ENCODE measurements around the gene HMG20B.

HMG20B gene

GRCh38 chr19:3590991-3591659 lies 18.4 kb downstream of the HMG20B start:
- Mint-ChIP-seq H3K27me3 (peaks cover 69% of the 10 kb centered on the region), H3K36me3 (ENCODE audit: low read depth) (no peaks in the 10 kb centered on the region), H3K9me3 (no peaks in the 10 kb centered on the region), H3K27ac (no peak overlapping the region), H3K4me3 (no peak overlapping the region), H3K4me1 (ENCODE audit: low read depth) (no peaks in the 10 kb centered on the region)
- intact Hi-C loops (cut with micrococcal nuclease) = no loop called here

- H3K27me3 Mint-ChIP-seq = peaks cover 60% of the 10 kb centered on the region
- H3K9me3 Mint-ChIP-seq = no peaks in the 10 kb centered on the region
- intact Hi-C loops (cut with micrococcal nuclease) = no loop called here
- H3K4me3 Mint-ChIP-seq = no peak overlapping the region
- H3K36me3 Mint-ChIP-seq (ENCODE audit: low read depth) = no peaks in the 10 kb centered on the region
- no peaks in the 10 kb centered on the region for H3K4me1 Mint-ChIP-seq (ENCODE audit: low read depth)
- H3K27ac Mint-ChIP-seq = no peak overlapping the region
These were observed 19.3 kb downstream of the HMG20B start for GRCh38 chr19:3591876-3592613.

- Mint-ChIP-seq H3K36me3 (ENCODE audit: low read depth) (no peaks in the 10 kb centered on the region), H3K27me3 (peaks cover 55% of the 10 kb centered on the region), H3K4me3 (no peak overlapping the region), H3K9me3 (no peaks in the 10 kb centered on the region), H3K4me1 (ENCODE audit: low read depth) (no peaks in the 10 kb centered on the region), H3K27ac (no peak overlapping the region)
- intact Hi-C loops (cut with micrococcal nuclease) = no loop called here
These were observed 20.4 kb downstream of the HMG20B start for GRCh38 chr19:3593156-3593555.

GRCh38 chr19:3595521-3596061 lies 22.8 kb downstream of the HMG20B start:
- H3K36me3 Mint-ChIP-seq (ENCODE audit: low read depth) = no peaks in the 10 kb centered on the region
- intact Hi-C loops (cut with micrococcal nuclease) = no loop called here
- H3K27me3 Mint-ChIP-seq = peaks cover 45% of the 10 kb centered on the region
- H3K4me3 Mint-ChIP-seq = no peak overlapping the region
- H3K9me3 Mint-ChIP-seq = no peaks in the 10 kb centered on the region
- H3K27ac Mint-ChIP-seq = no peak overlapping the region
- no peaks in the 10 kb centered on the region for H3K4me1 Mint-ChIP-seq (ENCODE audit: low read depth)

- H3K27me3 Mint-ChIP-seq = peaks cover 9% of the 10 kb centered on the region
- intact Hi-C loops (cut with micrococcal nuclease) = no loop called here
- H3K9me3 Mint-ChIP-seq = no peaks in the 10 kb centered on the region
- no peak overlapping the region for H3K4me3 Mint-ChIP-seq
- no peaks in the 10 kb centered on the region for H3K4me1 Mint-ChIP-seq (ENCODE audit: low read depth)
- no peaks in the 10 kb centered on the region for H3K36me3 Mint-ChIP-seq (ENCODE audit: low read depth)
- no peak overlapping the region for H3K27ac Mint-ChIP-seq
These were observed 27.0 kb downstream of the HMG20B start for GRCh38 chr19:3599776-3600187.

GRCh38 chr19:3601021-3601420 lies 28.3 kb downstream of the HMG20B start:
- Mint-ChIP-seq H3K27me3 (peaks cover 3% of the 10 kb centered on the region), H3K36me3 (ENCODE audit: low read depth) (no peaks in the 10 kb centered on the region), H3K4me3 (no peak overlapping the region), H3K27ac (no peak overlapping the region), H3K9me3 (no peaks in the 10 kb centered on the region), H3K4me1 (ENCODE audit: low read depth) (no peaks in the 10 kb centered on the region)
- intact Hi-C loops (cut with micrococcal nuclease) = no loop called here

GRCh38 chr19:3603121-3603811 lies 30.5 kb downstream of the HMG20B start:
- H3K27me3 Mint-ChIP-seq = peaks cover 12% of the 10 kb centered on the region
- H3K4me3 Mint-ChIP-seq = no peak overlapping the region
- peaks cover 14% of the 10 kb centered on the region for H3K4me1 Mint-ChIP-seq (ENCODE audit: low read depth)
- H3K36me3 Mint-ChIP-seq (ENCODE audit: low read depth) = no peaks in the 10 kb centered on the region
- no peak overlapping the region for H3K27ac Mint-ChIP-seq
- peaks cover 5% of the 10 kb centered on the region for H3K9me3 Mint-ChIP-seq
- intact Hi-C loops (cut with micrococcal nuclease) = no loop called here

GRCh38 chr19:3604227-3604986 lies 31.7 kb downstream of the HMG20B start:
- peaks cover 7% of the 10 kb centered on the region for H3K9me3 Mint-ChIP-seq
- intact Hi-C loops (cut with micrococcal nuclease) = no loop called here
- H3K4me1 Mint-ChIP-seq (ENCODE audit: low read depth) = peaks cover 23% of the 10 kb centered on the region
- no peak overlapping the region for H3K27ac Mint-ChIP-seq
- H3K4me3 Mint-ChIP-seq = no peak overlapping the region
- H3K27me3 Mint-ChIP-seq = peaks cover 16% of the 10 kb centered on the region
- no peaks in the 10 kb centered on the region for H3K36me3 Mint-ChIP-seq (ENCODE audit: low read depth)

- H3K27me3 Mint-ChIP-seq = peaks cover 16% of the 10 kb centered on the region
- no peak overlapping the region for H3K4me3 Mint-ChIP-seq
- intact Hi-C loops (cut with micrococcal nuclease) = no loop called here
- H3K9me3 Mint-ChIP-seq = peaks cover 7% of the 10 kb centered on the region
- H3K36me3 Mint-ChIP-seq (ENCODE audit: low read depth) = peaks cover 4% of the 10 kb centered on the region
- H3K27ac Mint-ChIP-seq = no peak overlapping the region
- peaks cover 28% of the 10 kb centered on the region for H3K4me1 Mint-ChIP-seq (ENCODE audit: low read depth)
These were observed 32.2 kb downstream of the HMG20B start for GRCh38 chr19:3604987-3605343.

GRCh38 chr19:3605361-3605760 lies 32.6 kb downstream of the HMG20B start:
- H3K27me3 Mint-ChIP-seq = peaks cover 16% of the 10 kb centered on the region
- no peak overlapping the region for H3K4me3 Mint-ChIP-seq
- H3K4me1 Mint-ChIP-seq (ENCODE audit: low read depth) = peaks cover 32% of the 10 kb centered on the region
- intact Hi-C loops (cut with micrococcal nuclease) = no loop called here
- H3K36me3 Mint-ChIP-seq (ENCODE audit: low read depth) = peaks cover 8% of the 10 kb centered on the region
- no peak overlapping the region for H3K27ac Mint-ChIP-seq
- peaks cover 7% of the 10 kb centered on the region for H3K9me3 Mint-ChIP-seq

- Mint-ChIP-seq H3K4me1 (ENCODE audit: low read depth) (peaks cover 32% of the 10 kb centered on the region), H3K27ac (no peak overlapping the region), H3K36me3 (ENCODE audit: low read depth) (peaks cover 12% of the 10 kb centered on the region), H3K27me3 (peaks cover 16% of the 10 kb centered on the region), H3K4me3 (no peak overlapping the region), H3K9me3 (peaks cover 7% of the 10 kb centered on the region)
- intact Hi-C loops (cut with micrococcal nuclease) = no loop called here
These were observed 33.0 kb downstream of the HMG20B start for GRCh38 chr19:3605770-3606169.

- Mint-ChIP-seq H3K36me3 (ENCODE audit: low read depth) (peaks cover 17% of the 10 kb centered on the region), H3K4me1 (ENCODE audit: low read depth) (peaks cover 32% of the 10 kb centered on the region), H3K9me3 (peaks cover 7% of the 10 kb centered on the region), H3K27ac (no peak overlapping the region), H3K27me3 (peaks cover 16% of the 10 kb centered on the region), H3K4me3 (no peak overlapping the region)
- intact Hi-C loops (cut with micrococcal nuclease) = no loop called here
These were observed 33.5 kb downstream of the HMG20B start for GRCh38 chr19:3606174-3606689.

- Mint-ChIP-seq H3K9me3 (peaks cover 7% of the 10 kb centered on the region), H3K36me3 (ENCODE audit: low read depth) (peaks cover 22% of the 10 kb centered on the region), H3K27me3 (peaks cover 16% of the 10 kb centered on the region), H3K27ac (peak within 1 kb of the TSS; percentile 74), H3K4me1 (ENCODE audit: low read depth) (peaks cover 32% of the 10 kb centered on the region), H3K4me3 (peak within 1 kb of the TSS; percentile 60)
- intact Hi-C loops (cut with micrococcal nuclease) = no loop called here
These were observed 34.0 kb downstream of the HMG20B start, which contains the start of gene TBXA2R for GRCh38 chr19:3606690-3607289. Gene TBXA2R (minus strand): TSS chr19:3606875. CDS start chr19:3600634, 6,241 bp downstream.

All from dendritic cell treated with granulocyte-macrophage colony-stimulating factor and Interleukin-4, amounts not matched to agents 40 ng/mL and 50 ng/mL, for 4 days (primary cell).